GM23248 (cell line): ENCODE measurements around the gene NAA25. TPM values are rescaled to one million over a fixed set of nuclear protein-coding genes. Genes with fewer than 3 reads are reported as not detected.

Experiments
- DNase-seq: peaks from one replicate; pipeline ENCODE4 v3.0.0-alpha.2; 2015
- H2AFZ ChIP-seq: fragments of 200-600 bp; sonication (generic); 2 replicates; pipeline ENCODE4 v1.6.1; 2016; ENCODE audit warnings: antibody characterized with exemption
- H3F3A ChIP-seq: fragments of 200-600 bp; sonication (generic); 2 replicates; pipeline ENCODE4 v1.6.1; 2016; ENCODE audit warnings: mild to moderate bottlenecking, antibody characterized with exemption, mixed run types; ENCODE audit not compliant: insufficient read depth
- H3K27ac ChIP-seq: fragments of 200-600 bp; sonication (generic); 2 replicates; pipeline ENCODE4 v1.5.1; 2016; ENCODE audit warnings: mild to moderate bottlenecking
- H3K27me3 ChIP-seq: fragments of 200-600 bp; sonication (generic); replicated peaks from 2 replicates; pipeline ENCODE4 v1.6.1; 2016; ENCODE audit warnings: mild to moderate bottlenecking; ENCODE audit not compliant: insufficient read depth
- H3K36me3 ChIP-seq: fragments of 200-600 bp; sonication (generic); 2 replicates; pipeline ENCODE4 v1.6.1; 2016; ENCODE audit warnings: low read depth, mild to moderate bottlenecking
- H3K4me1 ChIP-seq: fragments of 200-600 bp; sonication (generic); 2 replicates; pipeline ENCODE4 v1.6.1; 2016; ENCODE audit warnings: mild to moderate bottlenecking; ENCODE audit not compliant: insufficient read depth
- H3K4me2 ChIP-seq: fragments of 200-600 bp; sonication (generic); one replicate; pipeline ENCODE4 v1.6.1; 2016; ENCODE audit warnings: mild to moderate bottlenecking; ENCODE audit not compliant: unreplicated experiment
- H3K4me3 ChIP-seq: fragments of 200-600 bp; sonication (generic); 2 replicates; pipeline ENCODE4 v1.5.1; 2016; ENCODE audit warnings: mild to moderate bottlenecking
- H3K79me2 ChIP-seq: fragments of 200-600 bp; sonication (generic); 2 replicates; pipeline ENCODE4 v1.6.1; 2016; ENCODE audit warnings: mild to moderate bottlenecking; ENCODE audit not compliant: insufficient read depth
- H3K9ac ChIP-seq: fragments of 200-600 bp; sonication (generic); 2 replicates; pipeline ENCODE4 v1.6.1; 2016; ENCODE audit warnings: mild to moderate bottlenecking
- H3K9me2 ChIP-seq: fragments of 200-600 bp; sonication (generic); 2 replicates; pipeline ENCODE4 v1.6.1; 2016; ENCODE audit warnings: mixed run types, mild to moderate bottlenecking, moderate library complexity; ENCODE audit not compliant: insufficient read depth
- H3K9me3 ChIP-seq: fragments of 200-600 bp; sonication (generic); one replicate; pipeline ENCODE4 v1.6.1; 2017; ENCODE audit warnings: low read depth
- H4K20me1 ChIP-seq: fragments of 200-600 bp; sonication (generic); 2 replicates; pipeline ENCODE4 v1.6.0; 2016; ENCODE audit not compliant: insufficient read depth
- EZH2 ChIP-seq: fragments of 200-600 bp; sonication (generic); IDR thresholded peaks from 2 replicates; pipeline ENCODE4 v1.6.1; 2018; ENCODE audit warnings: antibody characterized with exemption, mild to moderate bottlenecking; ENCODE audit not compliant: insufficient read depth, poor library complexity, severe bottlenecking
- EZH2phosphoT487 ChIP-seq: fragments of 200-600 bp; sonication (generic); IDR thresholded peaks from 2 replicates; pipeline ENCODE4 v1.6.1; 2018; ENCODE audit warnings: antibody characterized with exemption, moderate library complexity, mild to moderate bottlenecking, low read depth; ENCODE audit not compliant: insufficient read depth
- WGBS, 2 experiments: methylation state at CpG; one replicate each; pipeline ENCODE4 v1.1.6; 2015 to 2017; ENCODE audit warnings: low lambda C conversion rate in 2 of 2, low coverage in 1 of 2; ENCODE audit errors: missing lambda C conversion rate in 2 of 2; 5-methylcytosine and 5-hydroxymethylcytosine counted together
- in situ Hi-C: fragments of 300-500 bp; cut with MboI; formaldehyde crosslinking; loops from 2 replicates; pipeline ENCODE4 v1.15.0; 2020
- polyA plus RNA-seq: library from polyadenylated mRNA; unstranded; fragments of >200 nt; fragmentation: Nextera tagmentation; extraction: Ambion mirVana; gene quantifications from 2 replicates; pipeline ENCODE4 v1.2.1, GENCODE V29; 2016
- total RNA-seq: library from RNA; depleted of rRNA; stranded (reverse); fragments of >200 nt; shearing (Covaris generic); gene quantifications from 2 replicates; pipeline ENCODE4 v1.2.3, GENCODE V29; 2014; rRNA removed

The NAA25 gene
- 15.2 and 17.8 TPM in 2 replicates for total RNA-seq
- polyA plus RNA-seq = 16.1 and 17.2 TPM in 2 replicates

DNA sequence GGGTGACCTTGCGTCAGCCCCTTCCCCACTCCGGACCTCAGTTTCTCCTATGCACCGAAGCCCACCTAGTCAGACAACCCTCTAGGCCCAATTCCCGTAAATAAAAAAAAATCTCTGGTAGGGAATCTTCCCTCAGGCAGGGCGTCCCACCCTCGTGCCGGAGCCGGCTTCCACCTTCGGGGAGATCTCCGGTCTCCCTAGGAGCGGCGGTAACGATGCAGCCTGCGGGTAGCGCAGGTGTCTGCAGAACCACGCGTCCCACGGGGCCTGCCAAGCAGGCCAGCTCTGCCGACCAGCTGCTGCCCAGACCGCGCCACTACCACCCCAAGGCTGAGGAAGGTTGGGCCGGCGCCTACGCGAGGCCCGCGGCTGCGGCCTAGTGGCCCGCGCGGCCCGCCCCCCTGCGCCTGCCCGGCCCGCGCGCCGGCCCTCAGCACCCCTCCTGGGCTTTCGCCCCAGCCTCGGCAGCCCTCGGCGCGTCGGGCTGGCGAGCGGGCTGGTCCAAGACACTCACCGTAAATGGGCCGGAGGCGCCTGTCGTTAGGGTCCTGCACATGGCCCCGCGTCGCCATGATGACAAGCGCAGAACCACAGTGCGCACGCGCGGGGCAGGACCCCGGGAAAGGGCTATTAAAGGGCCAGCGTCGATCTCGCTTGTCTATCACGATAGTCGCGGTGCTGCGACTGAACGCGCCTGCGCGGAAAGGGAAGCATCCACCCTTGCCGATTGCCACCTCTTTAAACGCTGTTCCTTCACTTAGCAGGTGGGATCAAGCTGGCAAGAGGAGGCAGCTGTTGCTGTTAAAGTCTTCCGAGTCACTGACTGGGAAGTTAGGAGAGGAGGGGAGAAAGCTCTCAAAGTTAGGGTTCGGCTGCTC is at the start of gene NAA25:
NAA25 (minus strand) TSS at position 582 of the 878 bp plus-strand sequence; CDS start at position 572, 10 bp downstream.
- TF ChIP-seq EZH2 = no peak
- no peak for TF ChIP-seq EZH2phosphoT487
- Histone ChIP-seq H3F3A (peaks cover 11% of the 10 kb centered on the region; the same call in 1 of the 2 replicates), H3K79me2 (peaks cover 55% of the 10 kb centered on the region), H3K4me2 (peak within 1 kb of the TSS; percentile 86), H4K20me1 (no peaks in the 10 kb centered on the region; the same call in 1 of the 2 replicates), H3K4me1 (peaks cover 21% of the 10 kb centered on the region), H3K36me3 (no peaks in the 10 kb centered on the region), H3K9ac (peak within 1 kb of the TSS; percentile 92), H2AFZ (peak within 1 kb of the TSS; percentile 97), H3K9me2 (no peaks in the 10 kb centered on the region), H3K9me3 (no peaks in the 10 kb centered on the region), H3K4me3 (peak within 1 kb of the TSS; percentile 94), H3K27me3 (no peaks in the 10 kb centered on the region), H3K27ac (peak within 1 kb of the TSS; percentile 85)
- WGBS, 2 experiments = 1% methylated on average over 40 to 63 of the region's 74 CpGs
- DNase-seq = peak; percentile 95
- in situ Hi-C loops = no loop called here

GRCh38 chr12:112153893-112154219 is 45.3 kb upstream of the NAA25 start:
- DNase-seq = no peak
- Histone ChIP-seq H3K36me3 (peaks cover 38% of the 10 kb centered on the region), H3K4me1 (no peaks in the 10 kb centered on the region), H4K20me1 (no peaks in the 10 kb centered on the region), H3K9me3 (no peaks in the 10 kb centered on the region), H3K9ac (no peak overlapping the region), H3K79me2 (no peaks in the 10 kb centered on the region), H3K27ac (no peak overlapping the region), H3K9me2 (no peaks in the 10 kb centered on the region), H3K4me2 (no peak overlapping the region), H3F3A (no peaks in the 10 kb centered on the region), H3K27me3 (no peaks in the 10 kb centered on the region), H2AFZ (no peak overlapping the region), H3K4me3 (no peak overlapping the region)
- 82 to 87% methylated on average over 8 of the region's 8 CpGs for WGBS, 2 experiments
- TF ChIP-seq EZH2phosphoT487 (no peak), EZH2 (no peak)
- in situ Hi-C loops = no loop called here

DNA sequence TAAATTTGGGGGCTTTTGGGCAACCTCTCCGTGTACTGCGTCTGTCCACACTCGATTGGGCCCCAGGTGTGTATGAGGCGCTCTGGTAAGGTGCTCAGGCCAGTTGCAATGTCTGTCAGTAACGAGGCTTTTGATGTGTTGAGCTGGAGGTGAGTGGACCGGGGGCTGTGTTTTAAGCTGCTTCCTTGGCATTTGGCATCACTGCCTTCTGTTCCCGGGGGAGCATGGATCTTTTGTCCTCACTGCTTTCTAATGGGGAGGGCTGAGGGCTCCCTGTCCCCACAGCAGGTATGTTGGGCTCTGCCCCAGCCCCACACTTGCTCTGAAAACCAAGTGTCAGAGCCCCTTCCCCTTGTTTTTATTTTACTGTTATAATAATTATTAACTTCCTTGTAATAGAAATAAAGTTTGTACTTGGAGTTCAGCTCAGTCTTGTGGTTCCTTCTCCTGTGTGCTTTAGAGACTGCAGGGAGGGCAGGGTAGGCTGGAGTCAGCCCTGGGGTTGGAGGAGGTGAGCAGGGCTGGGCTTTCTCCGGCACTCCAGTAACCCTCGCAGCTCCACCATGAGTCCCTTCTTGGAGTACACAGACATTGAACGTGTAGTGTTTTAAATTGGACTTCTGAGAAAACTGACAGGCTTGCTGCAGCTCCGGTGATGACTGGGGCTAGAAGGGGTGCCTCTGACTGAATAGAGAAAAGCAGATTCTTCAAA is 44.8 kb upstream of the NAA25 start:
- DNase-seq = no peak
- Histone ChIP-seq H3K4me1 (no peaks in the 10 kb centered on the region), H3K4me2 (no peak overlapping the region), H3K27me3 (no peaks in the 10 kb centered on the region), H3K27ac (no peak overlapping the region), H3K9me2 (no peaks in the 10 kb centered on the region), H3K79me2 (no peaks in the 10 kb centered on the region), H4K20me1 (no peaks in the 10 kb centered on the region), H3K9me3 (no peaks in the 10 kb centered on the region), H3K9ac (no peak overlapping the region), H3K36me3 (peaks cover 43% of the 10 kb centered on the region), H2AFZ (no peak overlapping the region), H3F3A (no peaks in the 10 kb centered on the region), H3K4me3 (no peak overlapping the region)
- in situ Hi-C loops = no loop called here
- 64 to 65% methylated on average over 11 of the region's 11 CpGs for WGBS, 2 experiments
- TF ChIP-seq EZH2 = no peak
- no peak for TF ChIP-seq EZH2phosphoT487

GRCh38 chr12:112151766-112152541 is 43.4 kb upstream of the NAA25 start:
- H2AFZ ChIP-seq = no peak overlapping the region
- H3K36me3 ChIP-seq = peaks cover 47% of the 10 kb centered on the region
- H3K4me1 ChIP-seq = no peaks in the 10 kb centered on the region
- DNase-seq = no peak
- no peaks in the 10 kb centered on the region for H3K79me2 ChIP-seq
- in situ Hi-C loops = no loop called here
- no peak overlapping the region for H3K4me2 ChIP-seq
- no peaks in the 10 kb centered on the region for H3F3A ChIP-seq
- H3K27me3 ChIP-seq = no peaks in the 10 kb centered on the region
- no peak overlapping the region for H3K4me3 ChIP-seq
- TF ChIP-seq EZH2 = no peak
- TF ChIP-seq EZH2phosphoT487 = no peak
- H3K27ac ChIP-seq = no peak overlapping the region
- no peaks in the 10 kb centered on the region for H3K9me3 ChIP-seq
- no peak overlapping the region for H3K9ac ChIP-seq
- H4K20me1 ChIP-seq = no peaks in the 10 kb centered on the region
- WGBS, 2 experiments = 88 to 96% methylated on average over 11 of the region's 11 CpGs
- no peaks in the 10 kb centered on the region for H3K9me2 ChIP-seq
